GM12878 (cell line): Measurements from ENCODE around the gene ZNF771. TPM values are rescaled to one million over a fixed set of nuclear protein-coding genes. Genes with fewer than 3 reads are reported as not detected.

Experiments used
- ATAC-seq: fragments of 200-7000 bp; cut with Tn5 transposase; 3 replicates; pipeline ENCODE4 v1.9.1; 2020; ENCODE audit warnings: mild to moderate bottlenecking, moderate library complexity
- BruUV-seq: library from RNA; stranded (reverse); fragments of 400-500 nt; replicated peaks from 2 replicates; lab custom pipeline; 2021; lab: Mats Ljungman, UMichigan
- CTCF ChIA-PET: fragments of 300-600 bp; sonication (Branson Sonifier 250); formaldehyde crosslinking; extraction: SDS; loops from one replicate; lab custom pipeline; 2021; ENCODE audit warnings: inconsistent platforms; lab: Yijun Ruan, JAX
- POLR2A ChIA-PET: fragments of 350-600 bp; formaldehyde crosslinking; extraction: SDS; loops from one replicate; lab custom pipeline; 2021; ENCODE audit warnings: inconsistent platforms; lab: Charles Lee
- RAD21 ChIA-PET: fragments of 300-600 bp; sonication (Branson Sonifier 250); formaldehyde crosslinking; loops from one replicate; lab custom pipeline; 2023; ENCODE audit warnings: antibody characterized with exemption; ENCODE audit not compliant: unreplicated experiment; lab: Charles Lee
- SMC1A ChIA-PET: fragments of 300-600 bp; sonication (Branson Sonifier 250); formaldehyde crosslinking; loops from one replicate; lab custom pipeline; 2023; ENCODE audit not compliant: unreplicated experiment, uncharacterized antibody; lab: Charles Lee
- DNase-seq: peaks from one replicate; pipeline ENCODE4 v3.0.0-alpha.2; 2011; ENCODE audit warnings: low read depth, low spot score
- FAIRE-seq: peaks from 3 replicates; lab custom pipeline; 2011; peaks lifted over from hg19 to GRCh38; lab: Jason Lieb, UNC
- H2AFZ ChIP-seq: 2 replicates; pipeline ENCODE4 v1.6.0; 2011; ENCODE audit warnings: low read depth, low read length, control low read depth; ENCODE audit not compliant: control insufficient read depth
- H3K27ac ChIP-seq: 2 replicates; pipeline ENCODE4 v1.5.1; 2011; ENCODE audit warnings: control low read depth; ENCODE audit not compliant: control insufficient read depth, insufficient read depth
- H3K27me3 ChIP-seq, 2 experiments: replicated peaks in 1 of 2; 2 replicates each; pipeline versions ENCODE4 v1.6.0 to v1.6.1; 2011; ENCODE audit warnings: low read length in 1 of 2; ENCODE audit not compliant: control insufficient read depth in 2 of 2, insufficient read depth in 2 of 2
- H3K36me3 ChIP-seq, 2 experiments: 2 replicates each; pipeline ENCODE4 v1.5.1; 2011; ENCODE audit warnings: low read length in 1 of 2; ENCODE audit not compliant: control insufficient read depth in 2 of 2, insufficient read depth in 2 of 2
- H3K4me1 ChIP-seq: 2 replicates; pipeline ENCODE4 v1.6.1; 2011; ENCODE audit warnings: mild to moderate bottlenecking, low read length, moderate library complexity, mixed read lengths; ENCODE audit not compliant: control insufficient read depth, insufficient read depth
- H3K4me2 ChIP-seq: 2 replicates; pipeline ENCODE4 v1.6.0; 2011; ENCODE audit warnings: control low read depth; ENCODE audit not compliant: control insufficient read depth, insufficient read depth
- H3K4me3 ChIP-seq: fragments of 200-600 bp; sonication (generic); 2 replicates; pipeline ENCODE4 v1.5.1; 2016
- H3K79me2 ChIP-seq: 2 replicates; pipeline ENCODE4 v1.6.0; 2011; ENCODE audit warnings: low read length; ENCODE audit not compliant: control insufficient read depth, insufficient read depth
- H3K9ac ChIP-seq: 2 replicates; pipeline ENCODE4 v1.8.0; 2011; ENCODE audit warnings: low read length, control low read depth, mixed read lengths; ENCODE audit not compliant: control insufficient read depth, insufficient read depth
- H3K9me3 ChIP-seq: replicated peaks from 3 replicates; pipeline ENCODE4 v1.5.1; 2011; ENCODE audit warnings: mild to moderate bottlenecking, low read length; ENCODE audit not compliant: control insufficient read depth, insufficient read depth
- H4K20me1 ChIP-seq: 2 replicates; pipeline ENCODE4 v1.6.0; 2011; ENCODE audit not compliant: control insufficient read depth, insufficient read depth
- BACH1 ChIP-seq: fragments of 450-650 bp; IDR thresholded peaks from 2 replicates; pipeline ENCODE4 v1.6.1; 2017; ENCODE audit warnings: mild to moderate bottlenecking, borderline replicate concordance
- CHD2 ChIP-seq: IDR thresholded peaks from 2 replicates; pipeline ENCODE4 v1.6.1; 2011; ENCODE audit warnings: low read depth, low read length, improper control_type of control experiment, borderline replicate concordance
- CREB1 ChIP-seq: IDR thresholded peaks from 2 replicates; pipeline ENCODE4 v1.6.1; 2012; ENCODE audit warnings: low read depth, mild to moderate bottlenecking, inconsistent platforms
- HDAC2 ChIP-seq: fragments of 200-600 bp; sonication (generic); IDR thresholded peaks from 2 replicates; pipeline ENCODE4 v1.6.1; 2017
- IKZF1 ChIP-seq: fragments of 450-650 bp; conservative IDR thresholded peaks from 2 replicates; pipeline ENCODE4 v1.6.1; 2017; ENCODE audit warnings: antibody characterized with exemption, mild to moderate bottlenecking
- IKZF2 ChIP-seq, 2 experiments: fragments of 450-650 bp; IDR thresholded peaks; 2 replicates each; pipeline ENCODE4 v1.6.1; 2017; ENCODE audit warnings: mild to moderate bottlenecking in 2 of 2, moderate library complexity in 2 of 2
- MEF2B ChIP-seq: fragments of 450-650 bp; IDR thresholded peaks from 2 replicates; pipeline ENCODE4 v1.6.1; 2018; ENCODE audit warnings: mild to moderate bottlenecking, moderate library complexity; ENCODE audit not compliant: partially characterized antibody, poor library complexity, severe bottlenecking
- NFIC ChIP-seq: IDR thresholded peaks from 2 replicates; pipeline ENCODE4 v1.6.1; 2012; ENCODE audit warnings: low read depth, mild to moderate bottlenecking, inconsistent platforms, low read length, moderate library complexity
- NRF1 ChIP-seq: conservative IDR thresholded peaks from 2 replicates; pipeline ENCODE4 v1.6.1; 2011; ENCODE audit warnings: mild to moderate bottlenecking, low read depth, low read length, improper control_type of control experiment
- PAX5 ChIP-seq: IDR thresholded peaks from 2 replicates; pipeline ENCODE4 v1.6.1; 2011; ENCODE audit warnings: low read depth, low read length, borderline replicate concordance
- POLR2AphosphoS5 ChIP-seq: IDR thresholded peaks from 2 replicates; pipeline ENCODE4 v1.6.1; 2011; ENCODE audit warnings: mild to moderate bottlenecking, low read length, inconsistent platforms
- RFX5 ChIP-seq: IDR thresholded peaks from 2 replicates; pipeline ENCODE4 v1.6.1; 2011; ENCODE audit warnings: low read depth, low read length, improper control_type of control experiment
- SMARCA5 ChIP-seq: fragments of 450-650 bp; IDR thresholded peaks from 2 replicates; pipeline ENCODE4 v1.6.1; 2017; ENCODE audit warnings: mild to moderate bottlenecking
- TAF1 ChIP-seq: IDR thresholded peaks from 2 replicates; pipeline ENCODE4 v1.6.1; 2011; ENCODE audit warnings: mild to moderate bottlenecking, low read depth, low read length, borderline replicate concordance
- ZBED1 ChIP-seq: IDR thresholded peaks from 2 replicates; pipeline ENCODE4 v1.6.1; 2016; ENCODE audit warnings: borderline replicate concordance
- ZNF274 ChIP-seq: IDR thresholded peaks from one replicate; pipeline ENCODE4 v1.8.0; 2011; ENCODE audit not compliant: insufficient read length, insufficient read depth
- ZNF384 ChIP-seq: IDR thresholded peaks from 2 replicates; pipeline ENCODE4 v1.6.1; 2012; ENCODE audit warnings: low read depth, mild to moderate bottlenecking, low read length, improper control_type of control experiment, borderline replicate concordance
- ZSCAN29 ChIP-seq: fragments of 450-650 bp; IDR thresholded peaks from 2 replicates; pipeline ENCODE4 v1.6.1; 2017; ENCODE audit warnings: mild to moderate bottlenecking, moderate library complexity
- WGBS: methylation state at CpG from one replicate; pipeline ENCODE4 v1.1.6; 2016; ENCODE audit warnings: low lambda C conversion rate; ENCODE audit not compliant: insufficient replicate concordance, insufficient coverage; ENCODE audit errors: missing lambda C conversion rate; 5-methylcytosine and 5-hydroxymethylcytosine counted together
- in situ Hi-C: fragments of 300-500 bp; cut with MboI; formaldehyde crosslinking; loops from 9 replicates; pipeline ENCODE4 v1.14.3; 2018; ENCODE audit warnings: mixed read lengths
- intact Hi-C: fragments of 100-400 bp; cut with micrococcal nuclease; formaldehyde crosslinking; loops from one replicate; pipeline ENCODE4 v1.14.2; 2022; ENCODE audit not compliant: unreplicated experiment
- polyA plus RNA-seq, 11 experiments: library from polyadenylated mRNA; depleted of rRNA in 4 of 11; unstranded in 6 of 11; stranded (reverse) in 5 of 11; fragments of >200 nt; fragmentation: Nextera tagmentation in 4 of 11; fragmentation: Illumina TruSeq in 1 of 11; extraction: Ambion mirVana in 4 of 11; extraction: Trizol in 1 of 11; gene quantifications; 1 replicate in 1 of 11; 2 replicates in 10 of 11; pipeline versions ENCODE4 v1.2.1 to v1.2.3, GENCODE V29; 2011 to 2016; ENCODE audit warnings: inconsistent platforms in 2 of 11, missing spikeins in 2 of 11, low read depth in 1 of 11
- total RNA-seq, 4 experiments: library from RNA; depleted of rRNA in 3 of 4; stranded (reverse); fragments of >200 nt in 3 of 4; fragmentation: Illumina TruSeq in 1 of 4; extraction: Trizol in 1 of 4; gene quantifications; 2 replicates each; pipeline versions ENCODE4 v1.2.1 to v1.2.3, GENCODE V29; 2013 to 2021
- TF ChIP-seq, protein P1 (sequence below): fragments of 450-650 bp; formaldehyde crosslinking; IDR thresholded peaks from 2 replicates; pipeline ENCODE4 v1.5.0; 2022; ENCODE audit warnings: mild to moderate bottlenecking, missing genetic modification characterization

Gene ZNF771
- total and polyA plus RNA-seq, 10 of the 15 experiments (the other 5 are each of a cell fraction or from before 2014, with no cell fraction given) = 0.98 to 7.6 (median 3.7) TPM

DNA sequence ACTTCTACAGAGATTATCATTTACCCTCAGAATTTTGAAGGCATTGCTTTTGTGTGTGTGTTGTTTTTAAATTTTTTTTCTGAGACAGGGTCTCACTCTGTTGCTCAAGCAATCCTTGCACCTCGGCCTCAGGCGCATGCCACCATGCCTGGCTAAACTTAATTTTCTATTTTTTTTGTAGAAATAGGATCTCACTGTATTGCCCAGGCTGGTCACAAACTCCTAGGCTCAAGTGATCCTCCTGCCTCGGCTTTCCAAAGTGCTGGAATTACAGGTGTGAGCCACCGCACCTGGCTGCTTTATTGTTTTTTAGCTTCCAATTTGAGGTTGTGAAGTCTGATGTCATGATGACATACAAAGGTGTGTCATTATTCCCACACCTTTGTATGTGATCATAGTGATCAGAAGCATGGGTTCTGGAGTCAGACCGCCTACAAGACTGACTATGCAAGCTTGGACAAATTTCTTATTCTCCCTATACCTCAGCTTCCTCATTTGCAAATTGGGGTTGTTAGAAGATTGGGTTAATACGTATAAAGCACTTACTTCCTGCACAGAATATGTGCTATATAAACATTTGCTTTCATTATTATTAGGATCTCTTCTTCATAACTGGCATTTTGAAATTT is 32.4 kb downstream of the ZNF771 start:
- FAIRE-seq (no peak), DNase-seq (no peak), ATAC-seq (peak; percentile 55)
- H3K4me1 ChIP-seq = peaks cover 15% of the 10 kb centered on the region
- in situ Hi-C loops (no loop called here), intact Hi-C loops (no loop called here)
- no peaks in the 10 kb centered on the region for H4K20me1 ChIP-seq
- ChIA-PET POLR2A (interaction anchor here (0.6 to 2.6 kb wide), 5 partner anchors 9 to 158 kb away, joined by 3 to 10 read pairs (median 6); no protein-coding TSS in a partner anchor), RAD21 (interaction anchor here (1.9 to 2.5 kb wide), 2 partner anchors 10 to 16 kb away, joined by 5 to 10 read pairs; partner anchors contain the start of gene DCTPP1), CTCF (interaction anchor here (0.5 to 1.8 kb wide), 6 partner anchors 9 to 172 kb away, joined by 3 to 9 read pairs (median 6); partner anchors contain the start of gene DCTPP1), SMC1A (interaction anchor here (0.6 to 4.1 kb wide), 5 partner anchors 9 to 95 kb away, joined by 3 to 18 read pairs (median 9); partner anchors contain the start of genes DCTPP1, ITGAL and ZNF747)
- no peak overlapping the region for H3K27ac ChIP-seq
- WGBS = 54% methylated on average over 6 of the region's 6 CpGs
- H3K79me2 ChIP-seq = peaks cover 9% of the 10 kb centered on the region
- no peaks in the 10 kb centered on the region for H3K9me3 ChIP-seq
- H3K4me2 ChIP-seq = no peak overlapping the region
- H3K27me3 ChIP-seq = no peaks in the 10 kb centered on the region
- H2AFZ ChIP-seq = no peak overlapping the region
- peaks cover 0 to 2% of the 10 kb centered on the region in 2 experiments; a peak in 2 of 4 replicates for H3K36me3 ChIP-seq
- TF ChIP-seq HDAC2 = no peak
- TF ChIP-seq NFIC = no peak
- TF ChIP-seq SMARCA5 = no peak
- TF ChIP-seq ZNF384 = no peak
- peak in 1 of 2 experiments; percentile 20; a peak in 1 of 4 replicates for TF ChIP-seq IKZF2 (IDR thresholded peaks at IDR 0.05)
- TF ChIP-seq CHD2 = no peak
- no peak for TF ChIP-seq BACH1
- no peak for TF ChIP-seq RFX5
- TF ChIP-seq POLR2AphosphoS5 = no peak
- no peak for TF ChIP-seq NRF1
- TF ChIP-seq, protein P1, sequence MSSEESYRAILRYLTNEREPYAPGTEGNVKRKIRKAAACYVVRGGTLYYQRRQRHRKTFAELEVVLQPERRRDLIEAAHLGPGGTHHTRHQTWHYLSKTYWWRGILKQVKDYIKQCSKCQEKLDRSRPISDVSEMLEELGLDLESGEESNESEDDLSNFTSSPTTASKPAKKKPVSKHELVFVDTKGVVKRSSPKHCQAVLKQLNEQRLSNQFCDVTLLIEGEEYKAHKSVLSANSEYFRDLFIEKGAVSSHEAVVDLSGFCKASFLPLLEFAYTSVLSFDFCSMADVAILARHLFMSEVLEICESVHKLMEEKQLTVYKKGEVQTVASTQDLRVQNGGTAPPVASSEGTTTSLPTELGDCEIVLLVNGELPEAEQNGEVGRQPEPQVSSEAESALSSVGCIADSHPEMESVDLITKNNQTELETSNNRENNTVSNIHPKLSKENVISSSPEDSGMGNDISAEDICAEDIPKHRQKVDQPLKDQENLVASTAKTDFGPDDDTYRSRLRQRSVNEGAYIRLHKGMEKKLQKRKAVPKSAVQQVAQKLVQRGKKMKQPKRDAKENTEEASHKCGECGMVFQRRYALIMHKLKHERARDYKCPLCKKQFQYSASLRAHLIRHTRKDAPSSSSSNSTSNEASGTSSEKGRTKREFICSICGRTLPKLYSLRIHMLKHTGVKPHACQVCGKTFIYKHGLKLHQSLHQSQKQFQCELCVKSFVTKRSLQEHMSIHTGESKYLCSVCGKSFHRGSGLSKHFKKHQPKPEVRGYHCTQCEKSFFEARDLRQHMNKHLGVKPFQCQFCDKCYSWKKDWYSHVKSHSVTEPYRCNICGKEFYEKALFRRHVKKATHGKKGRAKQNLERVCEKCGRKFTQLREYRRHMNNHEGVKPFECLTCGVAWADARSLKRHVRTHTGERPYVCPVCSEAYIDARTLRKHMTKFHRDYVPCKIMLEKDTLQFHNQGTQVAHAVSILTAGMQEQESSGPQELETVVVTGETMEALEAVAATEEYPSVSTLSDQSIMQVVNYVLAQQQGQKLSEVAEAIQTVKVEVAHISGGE (CRISPR knock-in tag) = no peak
- TF ChIP-seq IKZF1 = 0 out of 2 replicates have a peak, but pooled peaks have one; percentile 21
- TF ChIP-seq CREB1 = peak; percentile 86
- no peak for TF ChIP-seq MEF2B
- no peak for TF ChIP-seq TAF1
- no peak for TF ChIP-seq PAX5
- TF ChIP-seq ZBED1 = no peak
- TF ChIP-seq ZSCAN29 = no peak
- TF ChIP-seq ZNF274 = no peak
- no peak overlapping the region for H3K9ac ChIP-seq
- H3K4me3 ChIP-seq = no peak overlapping the region
- BruUV-seq = no TSS peak
